ENCODE data around the gene HDC.

Gene HDC

DNA sequence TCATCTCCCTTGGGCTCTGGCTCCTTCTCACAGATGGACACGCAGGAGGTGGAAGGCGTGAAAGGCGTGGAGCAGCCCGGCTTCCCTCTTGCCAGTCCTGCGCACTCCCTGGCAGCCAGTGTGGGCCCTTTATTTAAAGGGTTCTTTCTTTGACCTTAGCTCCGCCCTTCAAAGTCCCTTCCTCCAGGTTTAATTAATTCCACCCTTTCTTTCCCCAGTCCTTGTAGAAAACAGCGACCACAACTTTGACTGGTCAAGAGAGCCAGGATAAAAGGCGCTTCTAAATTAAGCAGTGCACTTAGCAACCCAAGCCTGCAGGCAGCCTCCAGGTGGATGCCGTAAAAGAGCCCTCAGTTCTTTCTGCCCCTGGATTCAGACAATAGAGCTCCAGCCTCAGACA lies at the start of gene HDC:
TSS of gene HDC (minus strand) at position 107 of the 400 bp plus-strand sequence. CDS start at position 4, 103 bp downstream.
- DNase-seq (ENCODE audit: low read depth), result no peak

- no peak for DNase-seq (ENCODE audit: low read depth)
These were observed 47.1 kb upstream of the HDC start for GRCh38 chr15:50312636-50313035.

GRCh38 chr15:50307799-50308198 lies 42.3 kb upstream of the HDC start:
- DNase-seq (ENCODE audit: low read depth), result no peak

DNA sequence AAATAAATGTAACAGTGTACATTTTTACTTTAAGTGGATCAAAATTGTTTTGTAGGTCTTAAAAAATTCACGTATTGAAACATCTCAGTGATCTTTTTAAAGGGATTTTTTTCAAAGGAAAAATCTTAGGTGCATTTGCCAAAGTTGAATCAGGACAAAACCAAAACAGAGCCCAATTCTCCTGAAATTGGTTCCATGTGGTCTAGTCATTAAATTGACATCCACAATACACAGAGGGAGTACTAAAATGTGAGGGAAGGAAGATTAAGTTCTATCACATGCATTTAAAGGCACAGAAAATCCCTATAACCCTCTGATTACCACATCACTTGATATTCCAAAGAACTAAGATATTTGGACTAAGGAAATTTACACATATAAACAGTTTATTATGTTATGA lies 39.3 kb upstream of the HDC start:
- no peak for DNase-seq (ENCODE audit: low read depth)

GRCh38 chr15:50302581-50302980 lies 37.1 kb upstream of the HDC start:
- DNase-seq (ENCODE audit: low read depth), result no peak

DNA sequence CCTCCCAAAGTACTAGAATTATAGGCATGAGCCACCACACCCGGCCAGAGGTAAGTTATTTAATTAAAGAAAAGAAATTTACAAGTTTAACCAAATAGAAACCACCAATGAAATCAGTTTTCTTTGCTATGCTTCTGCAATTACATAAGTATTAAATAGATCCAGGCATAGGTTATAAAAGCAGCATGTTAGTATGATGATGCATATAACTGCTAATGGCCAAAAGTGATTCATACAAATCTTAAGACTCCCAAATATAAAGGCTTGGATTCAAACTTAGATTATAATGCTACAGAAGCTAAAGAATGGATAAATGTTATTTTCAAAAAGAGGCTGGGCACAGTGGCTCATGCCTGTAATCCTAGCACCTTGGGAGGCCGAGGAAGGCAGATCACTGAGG lies 32.8 kb upstream of the HDC start:
- DNase-seq (ENCODE audit: low read depth), result no peak

- DNase-seq (ENCODE audit: low read depth), result no peak
These were observed 30.4 kb upstream of the HDC start for GRCh38 chr15:50295966-50296365.

DNA sequence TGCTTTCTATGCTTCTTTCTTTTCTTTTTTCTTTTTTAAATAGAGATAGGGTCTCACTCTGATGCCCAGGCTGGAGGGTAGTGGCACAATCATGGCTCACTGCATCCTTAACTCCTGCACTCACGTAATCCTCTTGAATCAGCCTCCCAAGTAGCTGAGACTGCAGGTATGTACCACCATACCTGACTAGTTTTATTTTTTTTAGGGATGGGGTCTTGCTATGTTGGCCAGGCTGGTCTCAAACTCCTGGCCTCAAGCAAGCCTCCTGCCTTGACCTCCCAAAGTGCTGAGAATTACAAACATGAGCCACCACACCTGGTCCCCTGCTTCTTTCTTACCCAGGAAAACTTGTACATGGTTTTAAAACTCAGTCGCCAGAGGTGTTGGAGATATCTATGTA lies 24.2 kb upstream of the HDC start:
- no peak for DNase-seq (ENCODE audit: low read depth)

DNA sequence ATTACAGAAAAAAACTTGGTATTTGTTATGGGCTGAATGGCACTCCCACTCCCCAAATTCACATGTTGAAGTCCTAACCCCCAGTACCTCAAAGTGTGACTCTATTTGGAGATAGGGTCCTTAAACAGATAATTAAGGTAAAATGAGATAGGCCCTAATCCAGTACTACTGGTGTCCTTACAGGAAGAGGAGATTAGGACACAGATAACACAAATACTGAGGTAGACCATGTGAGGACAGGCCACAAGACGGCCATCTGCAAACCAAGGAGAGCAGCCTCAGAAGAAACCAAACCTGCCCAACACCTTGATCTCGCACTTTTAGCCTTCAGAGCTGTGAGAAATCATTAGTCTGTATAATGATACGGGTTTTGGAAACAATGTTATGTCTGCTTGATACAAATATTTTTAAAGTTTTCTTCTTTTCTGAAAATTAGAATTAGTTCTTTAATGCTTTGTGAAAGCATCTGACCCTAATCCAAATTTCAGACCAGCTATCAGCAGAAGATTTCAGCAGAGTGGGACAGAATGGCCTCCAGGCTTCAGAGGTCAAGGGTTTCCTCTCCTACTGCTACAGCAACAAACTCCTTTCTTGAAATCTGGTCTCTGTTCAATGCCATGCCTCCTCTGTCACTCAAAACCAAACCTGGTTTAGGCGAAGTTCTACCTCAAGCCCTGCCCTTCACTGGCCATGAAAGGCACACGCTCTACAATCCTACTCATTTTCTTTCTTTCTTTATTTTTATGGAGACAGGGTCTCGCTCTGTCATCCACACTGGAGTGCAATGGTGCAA lies 22.0 kb upstream of the HDC start:
- no peak for DNase-seq (ENCODE audit: low read depth)

DNA sequence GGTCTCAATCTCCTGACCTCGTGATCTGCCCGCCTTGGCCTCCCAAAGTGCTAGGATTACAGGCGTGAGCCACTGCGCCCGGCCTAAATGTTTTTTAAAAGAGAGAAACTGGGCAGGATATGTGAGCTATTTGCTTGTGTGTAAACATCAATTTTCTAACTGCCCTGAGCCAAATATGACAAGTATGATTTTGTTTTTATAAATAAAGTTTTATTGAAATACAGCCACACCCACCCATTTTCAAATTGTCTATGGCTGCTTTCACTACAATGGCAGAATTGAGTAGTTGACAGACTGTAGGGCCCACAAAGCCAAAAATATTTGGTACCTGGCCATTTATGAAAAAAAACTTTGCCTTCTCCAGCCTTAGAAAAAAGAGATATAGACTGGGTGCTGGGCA lies 15.9 kb upstream of the HDC start:
- DNase-seq (ENCODE audit: low read depth), result no peak

- DNase-seq (ENCODE audit: low read depth), result no peak
These were observed 14.7 kb upstream of the HDC start for GRCh38 chr15:50280271-50280670.

DNA sequence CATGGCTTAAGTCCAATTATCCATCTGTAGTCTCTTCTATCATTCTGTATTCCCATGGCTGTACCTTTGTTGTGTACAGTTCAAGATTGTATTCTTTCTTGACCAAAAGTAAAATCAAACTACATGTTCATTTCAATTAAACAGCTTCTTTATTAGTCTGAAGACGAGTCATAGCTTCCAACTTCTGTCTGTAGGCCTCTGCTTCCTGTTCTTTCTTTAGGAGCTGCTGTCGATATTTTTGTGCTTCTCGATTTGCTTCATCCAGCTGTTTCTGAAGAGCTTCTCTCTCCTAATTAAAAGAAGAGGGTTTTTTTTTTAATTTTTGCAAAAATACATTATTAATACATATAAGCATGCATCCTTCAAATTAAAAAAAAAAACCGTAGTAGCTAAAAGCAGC lies 13.0 kb upstream of the HDC start:
- DNase-seq (ENCODE audit: low read depth), result no peak

- no peak for DNase-seq (ENCODE audit: low read depth)
These were observed 11.8 kb upstream of the HDC start for GRCh38 chr15:50277370-50277769.

DNA sequence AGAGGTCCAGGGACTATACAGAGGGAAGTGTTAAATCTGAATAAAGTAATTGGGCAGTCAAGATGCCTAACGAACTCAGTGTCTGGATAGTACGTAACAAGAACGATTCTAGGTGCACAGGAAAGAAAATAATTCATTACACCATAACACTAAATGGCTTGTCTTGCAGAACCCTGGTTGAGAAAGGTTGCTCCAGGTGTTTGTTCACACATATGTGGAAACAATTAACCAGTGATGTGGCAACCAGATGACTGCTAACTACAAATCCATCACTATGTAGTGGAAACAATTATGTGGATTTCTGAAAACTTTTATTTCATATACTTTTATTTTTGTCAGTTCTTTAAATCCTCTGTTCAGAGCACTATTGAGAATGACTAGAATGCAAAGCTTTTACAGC lies 10.4 kb upstream of the HDC start:
- no peak for DNase-seq (ENCODE audit: low read depth)

DNA sequence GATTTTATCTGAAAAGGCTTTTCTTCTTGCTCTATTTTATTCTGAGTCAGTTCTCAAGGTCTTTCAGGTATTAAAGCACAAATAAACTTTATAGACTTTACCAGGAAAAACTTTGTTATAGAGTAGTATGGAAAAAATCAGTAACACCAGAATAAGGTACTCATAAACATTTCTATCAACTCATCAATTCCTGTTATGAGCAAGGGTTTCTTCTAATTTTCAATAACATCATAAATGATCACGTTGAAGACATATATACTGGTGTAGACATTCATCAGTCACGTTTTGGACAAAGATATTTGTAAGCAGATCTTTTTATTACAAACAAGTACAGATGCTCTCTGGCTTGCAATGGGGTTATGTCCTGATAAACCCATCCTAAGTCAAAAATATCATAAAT lies 9.6 kb upstream of the HDC start:
- DNase-seq (ENCODE audit: low read depth), result no peak

- no peak for DNase-seq (ENCODE audit: low read depth)
These were observed 2.1 kb upstream of the HDC start for GRCh38 chr15:50267577-50267976.

DNA sequence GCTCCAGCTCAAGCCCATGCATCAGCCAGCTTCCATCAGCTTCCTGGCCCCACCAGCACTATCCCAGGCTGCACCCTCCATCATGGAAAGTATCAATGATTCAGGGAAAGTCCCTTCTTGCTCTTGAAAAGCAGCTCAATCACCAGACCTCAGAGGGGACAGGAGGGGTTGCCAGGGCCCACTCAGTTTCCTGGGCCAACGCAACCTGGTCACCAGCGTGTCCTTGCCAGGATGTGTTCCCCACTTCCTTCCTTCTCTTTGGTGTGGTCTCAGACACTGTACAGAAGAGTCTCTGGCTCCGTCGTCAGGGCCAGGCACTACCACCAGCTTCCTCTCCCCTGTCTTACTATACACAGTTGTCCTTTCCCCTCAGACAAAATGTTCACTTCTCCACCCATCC lies 3.0 kb downstream of the HDC start:
- no peak for DNase-seq (ENCODE audit: low read depth)

- DNase-seq (ENCODE audit: low read depth), result no peak
These were observed 3.5 kb downstream of the HDC start for GRCh38 chr15:50261981-50262380.

- no peak for DNase-seq (ENCODE audit: low read depth)
These were observed 4.5 kb downstream of the HDC start for GRCh38 chr15:50260969-50261496.

DNA sequence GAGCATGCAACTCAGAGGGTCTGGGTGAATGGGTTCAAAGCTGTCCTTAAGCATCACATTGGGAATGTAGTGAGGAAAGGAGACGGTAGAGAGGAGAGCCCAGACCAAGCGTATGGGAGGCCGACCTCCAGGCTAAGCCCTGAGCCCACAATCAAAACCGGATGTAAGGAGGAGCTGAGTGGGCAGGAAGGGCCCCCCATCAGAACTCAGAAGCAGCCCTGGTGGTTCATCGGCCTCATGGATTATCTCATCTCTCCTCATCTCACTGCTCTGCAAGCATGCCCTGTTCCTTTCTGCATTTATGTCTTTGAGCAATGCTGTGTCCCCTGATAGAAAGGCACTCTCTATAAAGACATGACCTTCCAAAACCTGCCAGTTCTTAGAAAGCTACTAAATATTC lies 6.2 kb downstream of the HDC start:
- DNase-seq (ENCODE audit: low read depth), result no peak

GRCh38 chr15:50257924-50258323 lies 7.6 kb downstream of the HDC start:
- DNase-seq (ENCODE audit: low read depth), result no peak

GRCh38 chr15:50257332-50257731 lies 8.2 kb downstream of the HDC start:
- no peak for DNase-seq (ENCODE audit: low read depth)

GRCh38 chr15:50256188-50257041 lies 9.1 kb downstream of the HDC start:
- no peak for DNase-seq (ENCODE audit: low read depth)
